Mesenchymal stem cell (in vitro differentiated cells and primary cell): ENCODE measurements around the gene SYCP2L.
"Not testable (repeated sequence)": the region's sequence is repeated elsewhere in the genome, so short reads cannot be mapped to it uniquely, and the experiment has no call there.

Experiments used
- DNase-seq: peaks from one replicate; pipeline ENCODE4 v3.0.0-alpha.2; 2013
- H2AFZ ChIP-seq: one replicate; pipeline ENCODE4 v1.6.1; 2013; ENCODE audit warnings: low read depth, mild to moderate bottlenecking, control low read depth, inconsistent platforms, low read length, moderate library complexity
- H2AK5ac ChIP-seq: 2 replicates; pipeline ENCODE4 v1.6.1; 2013; ENCODE audit warnings: low read length, moderate library complexity, mild to moderate bottlenecking, inconsistent platforms; ENCODE audit not compliant: severe bottlenecking
- H2BK120ac ChIP-seq: one replicate; pipeline ENCODE4 v1.6.1; 2013; ENCODE audit warnings: low read depth, mild to moderate bottlenecking, inconsistent platforms, low read length, moderate library complexity
- H2BK12ac ChIP-seq, 2 experiments: one replicate each; pipeline ENCODE4 v1.6.1; 2013; ENCODE audit warnings: inconsistent platforms in 2 of 2, low read length in 2 of 2, mild to moderate bottlenecking in 2 of 2, moderate library complexity in 2 of 2, control low read depth in 1 of 2
- H2BK15ac ChIP-seq: one replicate; pipeline ENCODE4 v1.6.1; 2013; ENCODE audit warnings: mild to moderate bottlenecking, low read depth, inconsistent platforms; ENCODE audit not compliant: poor library complexity, severe bottlenecking
- H2BK5ac ChIP-seq: 2 replicates; pipeline ENCODE4 v1.6.1; 2013; ENCODE audit warnings: low read depth, mild to moderate bottlenecking, low read length, control low read depth, inconsistent platforms; ENCODE audit not compliant: poor library complexity, severe bottlenecking
- H3K14ac ChIP-seq, 2 experiments: one replicate each; pipeline ENCODE4 v1.6.1; 2013; ENCODE audit warnings: inconsistent platforms in 2 of 2, low read length in 2 of 2, control low read depth in 1 of 2, mild to moderate bottlenecking in 1 of 2, moderate library complexity in 1 of 2
- H3K18ac ChIP-seq, 2 experiments: one replicate each; pipeline ENCODE4 v1.6.1; 2013; ENCODE audit warnings: inconsistent platforms in 2 of 2, low read length in 2 of 2, control low read depth in 1 of 2, low read depth in 1 of 2, mild to moderate bottlenecking in 1 of 2
- H3K23ac ChIP-seq, 2 experiments: one replicate each; pipeline ENCODE4 v1.6.1; 2013; ENCODE audit warnings: inconsistent platforms in 2 of 2, low read length in 2 of 2, mild to moderate bottlenecking in 2 of 2, moderate library complexity in 2 of 2, control low read depth in 1 of 2
- H3K27ac ChIP-seq: 2 replicates; pipeline ENCODE4 v1.5.1; 2013; ENCODE audit warnings: mild to moderate bottlenecking, moderate library complexity, low read length, control low read depth, inconsistent platforms; ENCODE audit not compliant: poor library complexity, severe bottlenecking
- H3K27me3 ChIP-seq, 2 experiments: 2 replicates each; pipeline versions ENCODE4 v1.6.1 to v1.7.0; 2013; ENCODE audit warnings: low read length in 2 of 2, mild to moderate bottlenecking in 2 of 2, moderate library complexity in 2 of 2, control low read depth in 1 of 2, inconsistent platforms in 1 of 2; ENCODE audit not compliant: control insufficient read depth in 1 of 2, insufficient read depth in 1 of 2
- H3K36me3 ChIP-seq, 2 experiments: 2 replicates each; pipeline versions ENCODE4 v1.6.1 to v1.7.0; 2013; ENCODE audit warnings: low read length in 2 of 2, control low read depth in 1 of 2, inconsistent platforms in 1 of 2, low read depth in 1 of 2, mild to moderate bottlenecking in 1 of 2; ENCODE audit not compliant: insufficient read depth in 2 of 2, control insufficient read depth in 1 of 2
- H3K4ac ChIP-seq, 2 experiments: one replicate each; pipeline ENCODE4 v1.6.1; 2013; ENCODE audit warnings: inconsistent platforms in 2 of 2, low read length in 2 of 2, mild to moderate bottlenecking in 2 of 2, moderate library complexity in 2 of 2, control low read depth in 1 of 2, low read depth in 1 of 2
- H3K4me1 ChIP-seq: 2 replicates; pipeline ENCODE4 v1.6.1; 2013; ENCODE audit warnings: low read depth, low read length, control low read depth; ENCODE audit not compliant: control insufficient read depth, insufficient read depth
- H3K4me2 ChIP-seq: 2 replicates; pipeline ENCODE4 v1.6.1; 2013; ENCODE audit warnings: low read length, mild to moderate bottlenecking, inconsistent platforms; ENCODE audit not compliant: poor library complexity, severe bottlenecking
- H3K4me3 ChIP-seq, 2 experiments: 2 replicates each; pipeline versions ENCODE4 v1.5.1 to v1.7.0; 2013; ENCODE audit warnings: low read length in 2 of 2, mild to moderate bottlenecking in 2 of 2, control low read depth in 1 of 2, low read depth in 1 of 2; ENCODE audit not compliant: insufficient read depth in 1 of 2
- H3K79me1 ChIP-seq: replicated peaks from 2 replicates; pipeline ENCODE4 v1.6.1; 2013; ENCODE audit warnings: mild to moderate bottlenecking, control low read depth, low read length, inconsistent platforms; ENCODE audit not compliant: poor library complexity, severe bottlenecking
- H3K9ac ChIP-seq: 2 replicates; pipeline ENCODE4 v1.7.0; 2013; ENCODE audit warnings: mild to moderate bottlenecking, low read length, moderate library complexity
- H3K9me3 ChIP-seq: 2 replicates; pipeline ENCODE4 v1.7.0; 2013; ENCODE audit warnings: mild to moderate bottlenecking, low read length; ENCODE audit not compliant: control insufficient read depth
- H4K8ac ChIP-seq: one replicate; pipeline ENCODE4 v1.6.1; 2013; ENCODE audit warnings: inconsistent platforms, mild to moderate bottlenecking, low read length, moderate library complexity
- H4K91ac ChIP-seq: one replicate; pipeline ENCODE4 v1.6.1; 2013; ENCODE audit warnings: mild to moderate bottlenecking, low read length, inconsistent platforms
- WGBS: methylation state at CpG from one replicate; pipeline ENCODE4 v1.1.7; 2013; ENCODE audit warnings: mixed read lengths; 5-methylcytosine and 5-hydroxymethylcytosine counted together

Gene SYCP2L

GRCh38 chr6:10866709-10867108 lies 20.1 kb upstream of the SYCP2L start:
- H2BK120ac ChIP-seq, H2BK5ac ChIP-seq, H3K18ac ChIP-seq, H3K36me3 ChIP-seq, H2AK5ac ChIP-seq, H2BK15ac ChIP-seq, H3K9ac ChIP-seq, H3K27ac ChIP-seq, H4K8ac ChIP-seq, H2BK12ac ChIP-seq, H3K4me2 ChIP-seq, H4K91ac ChIP-seq, H3K4ac ChIP-seq, H3K4me1 ChIP-seq, H3K4me3 ChIP-seq, H3K9me3 ChIP-seq, H3K27me3 ChIP-seq, H3K23ac ChIP-seq, H3K79me1 ChIP-seq, H3K14ac ChIP-seq, DNase-seq, H2AFZ ChIP-seq: not testable (repeated sequence)
- 69% methylated on average over 3 of the region's 3 CpGs for WGBS

GRCh38 chr6:10867952-10868351 lies 18.9 kb upstream of the SYCP2L start:
- no peaks in the 10 kb centered on the region for H3K9me3 ChIP-seq
- no peak overlapping the region for H2AK5ac ChIP-seq
- no peak overlapping the region for H2BK120ac ChIP-seq
- H3K9ac ChIP-seq, result no peak overlapping the region
- H3K14ac ChIP-seq, result no peak overlapping the region
- no peaks in the 10 kb centered on the region for H3K79me1 ChIP-seq
- DNase-seq, result no peak
- H2BK5ac ChIP-seq, result no peak overlapping the region
- H2AFZ ChIP-seq, result no peak overlapping the region
- no peaks in the 10 kb centered on the region for H3K36me3 ChIP-seq
- no peak overlapping the region for H4K91ac ChIP-seq
- H2BK15ac ChIP-seq, result no peak overlapping the region
- no peak overlapping the region for H3K4me3 ChIP-seq
- no peak overlapping the region for H3K18ac ChIP-seq
- H3K27me3 ChIP-seq, result no peaks in the 10 kb centered on the region
- WGBS, result 96% methylated on average over 2 of the region's 3 CpGs
- no peak overlapping the region for H3K27ac ChIP-seq
- H3K4ac ChIP-seq, result no peak overlapping the region
- H3K4me2 ChIP-seq, result no peak overlapping the region
- no peak overlapping the region for H3K23ac ChIP-seq
- H3K4me1 ChIP-seq, result no peaks in the 10 kb centered on the region
- H4K8ac ChIP-seq, result no peak overlapping the region
- H2BK12ac ChIP-seq, result no peak overlapping the region

- Histone ChIP-seq H3K27ac (no peak overlapping the region), H2BK5ac (no peak overlapping the region), H3K36me3 (no peaks in the 10 kb centered on the region), H3K18ac (no peak overlapping the region), H2BK120ac (no peak overlapping the region), H3K4ac (no peak overlapping the region), H4K8ac (no peak overlapping the region), H3K9me3 (no peaks in the 10 kb centered on the region), H3K4me2 (no peak overlapping the region), H2BK15ac (no peak overlapping the region), H2AK5ac (no peak overlapping the region), H3K27me3 (peaks cover 2 to 20% of the 10 kb centered on the region in 2 experiments), H3K4me1 (no peaks in the 10 kb centered on the region), H3K23ac (no peak overlapping the region), H2AFZ (no peak overlapping the region), H3K79me1 (no peaks in the 10 kb centered on the region), H4K91ac (no peak overlapping the region), H3K4me3 (no peak overlapping the region), H2BK12ac (no peak overlapping the region), H3K9ac (no peak overlapping the region), H3K14ac (no peak overlapping the region)
- DNase-seq, result no peak
- no CpG with 5 or more reads among the region's 1 CpG for WGBS
These were observed 13.5 kb upstream of the SYCP2L start for GRCh38 chr6:10873374-10873773.

- DNase-seq, result no peak
- no peak overlapping the region for H3K4me2 ChIP-seq
- H3K14ac ChIP-seq, result no peak overlapping the region
- no peak overlapping the region for H2BK15ac ChIP-seq
- H3K36me3 ChIP-seq, result no peaks in the 10 kb centered on the region
- H2BK5ac ChIP-seq, result no peak overlapping the region
- H3K9ac ChIP-seq, result no peak overlapping the region
- H3K9me3 ChIP-seq, result no peaks in the 10 kb centered on the region
- no peak overlapping the region for H4K91ac ChIP-seq
- H4K8ac ChIP-seq, result no peak overlapping the region
- H3K79me1 ChIP-seq, result no peaks in the 10 kb centered on the region
- H3K27ac ChIP-seq, result no peak overlapping the region
- H3K4me1 ChIP-seq, result no peaks in the 10 kb centered on the region
- H2AK5ac ChIP-seq, result no peak overlapping the region
- H3K4ac ChIP-seq, result no peak overlapping the region
- no peak overlapping the region for H3K4me3 ChIP-seq
- H3K23ac ChIP-seq, result no peak overlapping the region
- H2AFZ ChIP-seq, result no peak overlapping the region
- WGBS, result 81% methylated on average over 6 of the region's 6 CpGs
- no peak overlapping the region for H2BK12ac ChIP-seq
- H3K18ac ChIP-seq, result no peak overlapping the region
- H2BK120ac ChIP-seq, result no peak overlapping the region
- peaks cover 2 to 23% of the 10 kb centered on the region in 2 experiments for H3K27me3 ChIP-seq
These were observed 12.6 kb upstream of the SYCP2L start for GRCh38 chr6:10874207-10874606.
